ENCODE measurements around the gene ISOC2. TPM values are rescaled to one million over a fixed set of nuclear protein-coding genes. Genes with fewer than 3 reads are reported as not detected.

The ISOC2 gene
- total and polyA plus RNA-seq, 4 experiments from 2014 or later, result 9.9 to 29.4 (median 19.2) TPM

DNA sequence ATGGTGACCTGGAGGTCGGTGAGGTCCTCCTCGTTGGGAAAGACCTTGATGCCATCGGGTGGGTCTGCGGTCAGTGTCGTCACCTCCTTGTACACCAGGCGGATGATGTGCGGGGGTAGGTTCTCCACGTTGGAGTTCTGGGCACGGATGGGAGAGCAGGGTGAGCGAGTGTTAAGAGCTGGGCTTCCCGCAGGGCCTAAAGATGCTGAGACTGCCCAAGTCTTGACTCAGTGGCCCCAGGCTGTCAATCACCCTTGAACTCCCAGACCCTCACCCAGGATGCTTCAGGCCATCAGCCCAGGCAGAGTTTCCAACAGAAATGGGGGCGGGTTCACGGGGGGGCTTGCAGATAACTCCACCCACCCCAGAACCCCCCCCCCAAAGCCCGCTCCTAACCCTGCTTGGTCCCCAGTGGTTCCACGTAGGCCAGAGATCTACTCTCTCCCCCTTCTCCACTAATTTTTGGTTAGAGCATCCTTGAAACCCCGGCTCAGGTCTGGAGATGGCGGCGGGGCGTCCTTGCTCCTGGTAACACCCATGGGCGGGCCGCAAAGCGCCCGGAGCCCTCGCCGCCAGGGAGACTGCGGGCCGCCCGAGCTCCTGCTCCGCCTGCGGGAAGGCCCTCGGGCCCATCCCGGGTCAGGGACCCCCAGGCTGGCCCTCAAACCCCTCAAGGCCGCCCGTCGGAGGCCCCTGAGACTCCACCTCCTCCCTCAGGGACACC lies 54.5 kb downstream of the ISOC2 start:
- H3K36me3 ChIP-seq (ENCODE audit: insufficient read depth, low read length), result peaks cover 22% of the 10 kb centered on the region
- ChIA-PET POLR2A (ENCODE audit: partially characterized antibody) (interaction anchor here (0.6 to 8.5 kb wide), 24 partner anchors 8 to 1270 kb away, joined by 3 to 247 read pairs (median 6); partner anchors contain the start of genes BRSK1, CNOT3, FIZ1 and HSPBP1), CTCF (ENCODE audit: partially characterized antibody) (interaction anchor here (2.4 kb wide), 1 partner anchor 12 kb away, joined by 14 read pairs; no protein-coding TSS in a partner anchor)
- Mint-ChIP-seq H3K4me1 (peaks cover 22 to 32% (median 28%) of the 10 kb centered on the region in 4 donors), H3K27me3 (no peaks in the 10 kb centered on the region), H3K9me3 (peaks cover 0 to 17% (median 0%) of the 10 kb centered on the region in 8 donors), H3K4me3 (peak overlapping the region; percentile 76 to 95 (median 82)), H3K27ac (peak overlapping the region; percentile 84 to 99 (median 93)), H3K36me3 (peaks cover 20 to 44% of the 10 kb centered on the region in 2 donors)
- peak in 1 of 5 donors; percentile 52 for DNase-seq
- H3K27ac ChIP-seq (ENCODE audit: low read depth, low read length), result peak overlapping the region; percentile 99
- H3K4me3 ChIP-seq (ENCODE audit: low read length in 2 of 2), result peak overlapping the region; percentile 28 to 63
- H3K27me3 ChIP-seq (ENCODE audit: insufficient read depth, low read length), result no peaks in the 10 kb centered on the region
- intact Hi-C loops (cut with micrococcal nuclease), result loop anchor here (5.0 kb wide), 1 partner anchor 235 kb away; the partner anchor contains the start of genes ZNF580 and ZNF581
- H3K4me1 ChIP-seq (ENCODE audit: insufficient read depth, low read length), result peaks cover 24% of the 10 kb centered on the region
- no peaks in the 10 kb centered on the region for H3K9me3 ChIP-seq (ENCODE audit: control insufficient read depth in 1 of 2, low read length in 2 of 2)

- peaks cover 24 to 47% of the 10 kb centered on the region in 2 donors for H3K36me3 Mint-ChIP-seq
These were observed 55.2 kb downstream of the ISOC2 start for GRCh38 chr19:55406091-55406825.

DNA sequence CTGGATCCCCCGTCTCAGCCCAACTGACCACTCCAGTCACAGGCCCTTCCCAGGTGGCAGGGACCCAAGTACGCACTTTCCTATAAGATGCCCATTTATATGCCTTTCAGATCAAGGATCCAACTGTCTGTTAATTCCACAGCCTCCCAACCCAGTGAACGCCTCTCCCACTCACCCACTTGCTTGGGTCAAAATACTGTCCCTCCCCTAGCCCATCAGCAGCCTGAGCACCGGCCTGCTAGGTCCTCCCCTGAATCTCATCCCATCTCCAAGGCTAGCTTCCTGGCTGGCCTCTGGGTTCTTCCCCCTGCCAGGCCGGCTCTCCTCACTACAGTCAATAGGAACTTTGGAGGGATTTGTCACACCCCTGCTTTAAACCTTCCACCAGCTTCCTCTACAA lies 55.8 kb downstream of the ISOC2 start:
- peaks cover 0 to 17% (median 0%) of the 10 kb centered on the region in 8 donors for H3K9me3 Mint-ChIP-seq
- peaks cover 22 to 32% (median 28%) of the 10 kb centered on the region in 4 donors for H3K4me1 Mint-ChIP-seq
- Histone ChIP-seq H3K9me3 (ENCODE audit: control insufficient read depth in 1 of 2, low read length in 2 of 2) (no peaks in the 10 kb centered on the region), H3K27ac (ENCODE audit: low read depth, low read length) (peak overlapping the region; percentile 18), H3K27me3 (ENCODE audit: insufficient read depth, low read length) (no peaks in the 10 kb centered on the region), H3K36me3 (ENCODE audit: insufficient read depth, low read length) (peaks cover 28% of the 10 kb centered on the region), H3K4me3 (ENCODE audit: low read length in 2 of 2) (no peak overlapping the region), H3K4me1 (ENCODE audit: insufficient read depth, low read length) (peaks cover 24% of the 10 kb centered on the region)
- peak overlapping the region; percentile 49 to 99 (median 93) for H3K27ac Mint-ChIP-seq
- peaks cover 25 to 53% of the 10 kb centered on the region in 2 donors for H3K36me3 Mint-ChIP-seq
- H3K4me3 Mint-ChIP-seq, result peak overlapping the region in 7 of 8 donors; percentile 76 to 95 (median 81)
- no peak for DNase-seq
- ChIA-PET POLR2A (ENCODE audit: partially characterized antibody) (interaction anchor here (0.7 to 8.5 kb wide), 4 partner anchors 17 to 149 kb away, joined by 3 to 247 read pairs (median 32); partner anchors contain the start of genes HSPBP1, PPP6R1, RPL28 and TMEM238), CTCF (ENCODE audit: partially characterized antibody) (no interaction called here)
- intact Hi-C loops (cut with micrococcal nuclease), result loop anchor here (5.0 kb wide), 1 partner anchor 237 kb away; the partner anchor contains the start of genes ZNF580 and ZNF581
- no peaks in the 10 kb centered on the region for H3K27me3 Mint-ChIP-seq

More at GRCh38 chr19:55406091-55406825, 55.2 kb downstream of the ISOC2 start:
- Histone ChIP-seq H3K36me3 (ENCODE audit: insufficient read depth, low read length) (peaks cover 26% of the 10 kb centered on the region), H3K27me3 (ENCODE audit: insufficient read depth, low read length) (no peaks in the 10 kb centered on the region), H3K4me3 (ENCODE audit: low read length in 2 of 2) (peak overlapping the region; percentile 28 to 63), H3K27ac (ENCODE audit: low read depth, low read length) (peak overlapping the region; percentile 99), H3K9me3 (ENCODE audit: control insufficient read depth in 1 of 2, low read length in 2 of 2) (no peaks in the 10 kb centered on the region), H3K4me1 (ENCODE audit: insufficient read depth, low read length) (peaks cover 24% of the 10 kb centered on the region)
- H3K4me1 Mint-ChIP-seq, result peaks cover 22 to 32% (median 28%) of the 10 kb centered on the region in 4 donors
- H3K4me3 Mint-ChIP-seq, result peak overlapping the region; percentile 76 to 95 (median 82)
- H3K27ac Mint-ChIP-seq, result peak overlapping the region; percentile 84 to 99 (median 93)
- ChIA-PET CTCF (ENCODE audit: partially characterized antibody) (no interaction called here), POLR2A (ENCODE audit: partially characterized antibody) (interaction anchor here (0.7 to 8.5 kb wide), 9 partner anchors 18 to 1269 kb away, joined by 3 to 247 read pairs (median 8); partner anchors contain the start of genes CNOT3, HSPBP1, PPP1R12C and PPP6R1)
- no peak for DNase-seq
- intact Hi-C loops (cut with micrococcal nuclease), result loop anchor here (5.0 kb wide), 1 partner anchor 236 kb away; the partner anchor contains the start of genes ZNF580 and ZNF581
- no peaks in the 10 kb centered on the region for H3K27me3 Mint-ChIP-seq
- peaks cover 0 to 17% (median 0%) of the 10 kb centered on the region in 8 donors for H3K9me3 Mint-ChIP-seq

Other genes starting within 250 kb of the ISOC2 start
- gene TMEM86B, start 232.9 kb downstream of the ISOC2 start, total RNA-seq, result 10 to 100 TPM; 19.7 to 22.1 TPM
- 1 to 10 TPM in 1 of 2 donors, not detected in 1; 3.5 TPM for gene TMEM86B, start 232.9 kb downstream of the ISOC2 start, polyA plus RNA-seq
- 100 to 1,000 TPM; 161 to 162 TPM for gene PPP6R1, start 202.6 kb downstream of the ISOC2 start, total RNA-seq
- gene PPP6R1, start 202.6 kb downstream of the ISOC2 start, polyA plus RNA-seq, result 100 to 1,000 TPM in 1 of 2 donors, 10 to 100 TPM in 1; 22.9 to 107 TPM
- 10 to 100 TPM; 17.9 to 18.5 TPM for gene HSPBP1, start 181.5 kb downstream of the ISOC2 start, total RNA-seq
- 10 to 100 TPM; 35.7 to 38.7 TPM for gene HSPBP1, start 181.5 kb downstream of the ISOC2 start, polyA plus RNA-seq
- gene BRSK1, start 177.6 kb downstream of the ISOC2 start, total RNA-seq, result 1 to 10 TPM; 1.4 to 1.7 TPM
- gene BRSK1, start 177.6 kb downstream of the ISOC2 start, polyA plus RNA-seq, result not detected
- gene TMEM150B, start 136.3 kb downstream of the ISOC2 start, total RNA-seq, result 1 to 10 TPM in 1 of 2 experiments, under 1 TPM in 1; 0.87 to 1.3 TPM
- gene TMEM150B, start 136.3 kb downstream of the ISOC2 start, polyA plus RNA-seq, result not detected
- 10 to 100 TPM; 23.1 to 23.5 TPM for gene KMT5C, start 121.8 kb downstream of the ISOC2 start, total RNA-seq
- gene KMT5C, start 121.8 kb downstream of the ISOC2 start, polyA plus RNA-seq, result 1 to 10 TPM in 1 of 2 donors, under 1 TPM in 1; 0.60 to 1.5 TPM
- gene COX6B2, start 106.9 kb downstream of the ISOC2 start, total RNA-seq, result under 1 TPM in 1 of 2 experiments, not detected in 1; 0.38 TPM
- not detected for gene COX6B2, start 106.9 kb downstream of the ISOC2 start, polyA plus RNA-seq
- gene GARIN5B, start 98.4 kb downstream of the ISOC2 start, total RNA-seq, result not detected
- not detected for gene GARIN5B, start 98.4 kb downstream of the ISOC2 start, polyA plus RNA-seq
- gene IL11, start 91.2 kb downstream of the ISOC2 start, total RNA-seq, result under 1 TPM; 0.32 to 0.47 TPM
- not detected for gene IL11, start 91.2 kb downstream of the ISOC2 start, polyA plus RNA-seq
- gene TMEM190, start 84.8 kb downstream of the ISOC2 start, total RNA-seq, result not detected
- not detected for gene TMEM190, start 84.8 kb downstream of the ISOC2 start, polyA plus RNA-seq
- 1 to 10 TPM; 9.6 to 9.9 TPM for gene TMEM238, start 77.3 kb downstream of the ISOC2 start, total RNA-seq
- 1 to 10 TPM in 1 of 2 donors, not detected in 1; 2.4 TPM for gene TMEM238, start 77.3 kb downstream of the ISOC2 start, polyA plus RNA-seq
- 1,000 to 10,000 TPM; 3,136 to 3,159 TPM for gene RPL28, start 75.7 kb downstream of the ISOC2 start, total RNA-seq
- 100 to 1,000 TPM; 257 to 784 TPM for gene RPL28, start 75.7 kb downstream of the ISOC2 start, polyA plus RNA-seq
- gene UBE2S, start 53.9 kb downstream of the ISOC2 start, total RNA-seq, result 10 to 100 TPM; 18.0 to 21.6 TPM
- gene UBE2S, start 53.9 kb downstream of the ISOC2 start, polyA plus RNA-seq, result 10 to 100 TPM; 24.2 to 25.4 TPM
- not detected for gene SHISA7, start 18.3 kb downstream of the ISOC2 start, total RNA-seq
- gene SHISA7, start 18.3 kb downstream of the ISOC2 start, polyA plus RNA-seq, result not detected
- not detected for gene C19orf85, start 3.1 kb upstream of the ISOC2 start, total RNA-seq
- gene C19orf85, start 3.1 kb upstream of the ISOC2 start, polyA plus RNA-seq, result not detected
- gene ZNF628, start 15.0 kb upstream of the ISOC2 start, total RNA-seq, result 1 to 10 TPM; 8.1 to 9.1 TPM
- gene ZNF628, start 15.0 kb upstream of the ISOC2 start, polyA plus RNA-seq, result under 1 TPM in 1 of 2 donors, not detected in 1; 0.47 TPM
- 1 to 10 TPM; 2.7 to 3.1 TPM for gene NAT14, start 23.5 kb upstream of the ISOC2 start, total RNA-seq
- gene NAT14, start 23.5 kb upstream of the ISOC2 start, polyA plus RNA-seq, result 1 to 10 TPM; 2.6 to 3.2 TPM
- under 1 TPM; 0.20 to 0.36 TPM for gene SSC5D, start 26.8 kb upstream of the ISOC2 start, total RNA-seq
- gene SSC5D, start 26.8 kb upstream of the ISOC2 start, polyA plus RNA-seq, result not detected
- not detected for gene SBK2, start 75.5 kb upstream of the ISOC2 start, total RNA-seq
- gene SBK2, start 75.5 kb upstream of the ISOC2 start, polyA plus RNA-seq, result not detected
- gene SBK3, start 83.9 kb upstream of the ISOC2 start, total RNA-seq, result not detected
- gene SBK3, start 83.9 kb upstream of the ISOC2 start, polyA plus RNA-seq, result not detected
- gene ZNF579, start 119.2 kb upstream of the ISOC2 start, total RNA-seq, result 1 to 10 TPM; 8.0 to 9.6 TPM
- under 1 TPM in 1 of 2 donors, not detected in 1; 0.62 TPM for gene ZNF579, start 119.2 kb upstream of the ISOC2 start, polyA plus RNA-seq
- 10 to 100 TPM; 20.8 to 26.4 TPM for gene FIZ1, start 137.9 kb upstream of the ISOC2 start, total RNA-seq
- 1 to 10 TPM in 1 of 2 donors, under 1 TPM in 1; 0.99 to 5.3 TPM for gene FIZ1, start 137.9 kb upstream of the ISOC2 start, polyA plus RNA-seq
- gene ZNF524, start 138.6 kb upstream of the ISOC2 start, total RNA-seq, result 10 to 100 TPM; 31.2 to 34.0 TPM
- gene ZNF524, start 138.6 kb upstream of the ISOC2 start, polyA plus RNA-seq, result 10 to 100 TPM; 26.2 to 40.1 TPM
- gene ZNF865, start 144.0 kb upstream of the ISOC2 start, total RNA-seq, result 10 to 100 TPM; 20.3 to 20.9 TPM
- under 1 TPM in 1 of 2 donors, not detected in 1; 0.30 TPM for gene ZNF865, start 144.0 kb upstream of the ISOC2 start, polyA plus RNA-seq
- gene ZNF784, start 162.9 kb upstream of the ISOC2 start, total RNA-seq, result 1 to 10 TPM; 7.4 TPM
- 1 to 10 TPM; 1.7 to 2.1 TPM for gene ZNF784, start 162.9 kb upstream of the ISOC2 start, polyA plus RNA-seq
- gene ZNF580, start 179.4 kb upstream of the ISOC2 start, total RNA-seq, result 100 to 1,000 TPM in 1 of 2 experiments, 10 to 100 TPM in 1; 92.7 to 105 TPM
- gene ZNF580, start 179.4 kb upstream of the ISOC2 start, polyA plus RNA-seq, result 10 to 100 TPM in 1 of 2 donors, 1 to 10 TPM in 1; 7.2 to 17.8 TPM
- gene ZNF581, start 182.0 kb upstream of the ISOC2 start, total RNA-seq, result 10 to 100 TPM; 21.2 to 23.4 TPM
- 10 to 100 TPM; 22.5 to 28.5 TPM for gene ZNF581, start 182.0 kb upstream of the ISOC2 start, polyA plus RNA-seq
- gene CCDC106, start 186.6 kb upstream of the ISOC2 start, total RNA-seq, result 1 to 10 TPM; 1.2 to 1.5 TPM
- under 1 TPM; 0.47 to 0.69 TPM for gene CCDC106, start 186.6 kb upstream of the ISOC2 start, polyA plus RNA-seq
- 100 to 1,000 TPM; 256 to 259 TPM for gene U2AF2, start 193.4 kb upstream of the ISOC2 start, total RNA-seq
- gene U2AF2, start 193.4 kb upstream of the ISOC2 start, polyA plus RNA-seq, result 10 to 100 TPM in 1 of 2 donors, 1 to 10 TPM in 1; 1.3 to 14.3 TPM
- gene EPN1, start 213.6 kb upstream of the ISOC2 start, total RNA-seq, result 10 to 100 TPM; 53.9 to 56.9 TPM
- gene EPN1, start 213.6 kb upstream of the ISOC2 start, polyA plus RNA-seq, result 10 to 100 TPM in 1 of 2 donors, 1 to 10 TPM in 1; 3.9 to 15.6 TPM